Measurements from ENCODE around the gene TUBGCP3. TPM values are rescaled to one million over a fixed set of nuclear protein-coding genes. Genes with fewer than 3 reads are reported as not detected.

Gene TUBGCP3
- total RNA-seq, 1 experiment from 2014 or later = 51.1 TPM

GRCh38 chr13:112519517-112520060 is 68.4 kb downstream of the TUBGCP3 start:
- intact Hi-C loops (cut with micrococcal nuclease; ENCODE audit: unreplicated experiment) = no loop called here
- Mint-ChIP-seq H3K36me3 (ENCODE audit: insufficient read depth, unreplicated experiment) (peaks cover 19% of the 10 kb centered on the region), H3K27ac (ENCODE audit: unreplicated experiment) (no peak overlapping the region), H3K4me1 (ENCODE audit: low read depth, unreplicated experiment) (no peaks in the 10 kb centered on the region), H3K27me3 (ENCODE audit: insufficient read depth, unreplicated experiment) (no peaks in the 10 kb centered on the region), H3K4me3 (ENCODE audit: unreplicated experiment) (no peak overlapping the region), H3K9me3 (ENCODE audit: unreplicated experiment) (no peaks in the 10 kb centered on the region)
- 0 out of 2 replicates have a peak, but pooled peaks cover 3% of the 10 kb centered on the region for H3K36me3 ChIP-seq (ENCODE audit: control insufficient read depth, insufficient read depth, low read length)
- ChIA-PET POLR2A (no interaction called here), CTCF (no interaction called here)
- no peak overlapping the region for H3K4me3 ChIP-seq (ENCODE audit: low read depth, low read length)
- no peak for DNase-seq
- H3K27me3 ChIP-seq (replicated peaks; ENCODE audit: control insufficient read depth, insufficient read depth, low read length) = no peaks in the 10 kb centered on the region
- H3K9me3 ChIP-seq = no peaks in the 10 kb centered on the region
- no TSS peak for BruUV-seq (replicated peaks)
- H3K4me1 ChIP-seq = no peaks in the 10 kb centered on the region
- TF ChIP-seq CTCF (IDR thresholded peaks at IDR 0.05; ENCODE audit: insufficient read depth in 1 of 2, low read depth in 1 of 2, low read length in 1 of 2, severe bottlenecking in 1 of 2, unreplicated experiment in 1 of 2) = no peak

- Histone ChIP-seq H3K27me3 (replicated peaks; ENCODE audit: control insufficient read depth, insufficient read depth, low read length) (no peaks in the 10 kb centered on the region), H3K36me3 (ENCODE audit: control insufficient read depth, insufficient read depth, low read length) (peaks cover 3% of the 10 kb centered on the region; the same call in 1 of the 2 replicates), H3K4me1 (no peaks in the 10 kb centered on the region), H3K9me3 (no peaks in the 10 kb centered on the region), H3K4me3 (ENCODE audit: low read depth, low read length) (no peak overlapping the region)
- ChIA-PET CTCF (no interaction called here), POLR2A (no interaction called here)
- no TSS peak for BruUV-seq (replicated peaks)
- Mint-ChIP-seq H3K27me3 (ENCODE audit: insufficient read depth, unreplicated experiment) (no peaks in the 10 kb centered on the region), H3K4me3 (ENCODE audit: unreplicated experiment) (no peak overlapping the region), H3K4me1 (ENCODE audit: low read depth, unreplicated experiment) (no peaks in the 10 kb centered on the region), H3K27ac (ENCODE audit: unreplicated experiment) (no peak overlapping the region), H3K36me3 (ENCODE audit: insufficient read depth, unreplicated experiment) (peaks cover 22% of the 10 kb centered on the region), H3K9me3 (ENCODE audit: unreplicated experiment) (no peaks in the 10 kb centered on the region)
- intact Hi-C loops (cut with micrococcal nuclease; ENCODE audit: unreplicated experiment) = no loop called here
- DNase-seq = no peak
- no peak for TF ChIP-seq CTCF (IDR thresholded peaks at IDR 0.05; ENCODE audit: insufficient read depth in 1 of 2, low read depth in 1 of 2, low read length in 1 of 2, severe bottlenecking in 1 of 2, unreplicated experiment in 1 of 2)
Observed at GRCh38 chr13:112516218-112516617, 71.7 kb downstream of the TUBGCP3 start.

GRCh38 chr13:112513761-112514160 is 74.2 kb downstream of the TUBGCP3 start:
- BruUV-seq (replicated peaks) = no TSS peak
- no peaks in the 10 kb centered on the region for H3K9me3 Mint-ChIP-seq (ENCODE audit: unreplicated experiment)
- intact Hi-C loops (cut with micrococcal nuclease; ENCODE audit: unreplicated experiment) = no loop called here
- H3K27me3 Mint-ChIP-seq (ENCODE audit: insufficient read depth, unreplicated experiment) = no peaks in the 10 kb centered on the region
- TF ChIP-seq CTCF (IDR thresholded peaks at IDR 0.05; ENCODE audit: insufficient read depth in 1 of 2, low read depth in 1 of 2, low read length in 1 of 2, severe bottlenecking in 1 of 2, unreplicated experiment in 1 of 2) = no peak
- no peak overlapping the region for H3K4me3 Mint-ChIP-seq (ENCODE audit: unreplicated experiment)
- H3K36me3 ChIP-seq (ENCODE audit: control insufficient read depth, insufficient read depth, low read length) = peaks cover 2% of the 10 kb centered on the region; the same call in 1 of the 2 replicates
- peaks cover 11% of the 10 kb centered on the region for H3K4me1 ChIP-seq
- no peak overlapping the region for H3K4me3 ChIP-seq (ENCODE audit: low read depth, low read length)
- POLR2A ChIA-PET = no interaction called here
- CTCF ChIA-PET = interaction anchor here (0.6 kb wide), 1 partner anchor 68 kb away, joined by 6 read pairs; no protein-coding TSS in a partner anchor
- no peaks in the 10 kb centered on the region for H3K9me3 ChIP-seq
- H3K27me3 ChIP-seq (replicated peaks; ENCODE audit: control insufficient read depth, insufficient read depth, low read length) = no peaks in the 10 kb centered on the region
- H3K4me1 Mint-ChIP-seq (ENCODE audit: low read depth, unreplicated experiment) = peaks cover 5% of the 10 kb centered on the region
- H3K36me3 Mint-ChIP-seq (ENCODE audit: insufficient read depth, unreplicated experiment) = peaks cover 29% of the 10 kb centered on the region
- DNase-seq = no peak
- no peak overlapping the region for H3K27ac Mint-ChIP-seq (ENCODE audit: unreplicated experiment)

Measured in Caco-2 (cell line).